H9 (cell line): ENCODE data around the gene OVOL3. TPM values are rescaled to one million over a fixed set of nuclear protein-coding genes. Genes with fewer than 3 reads are reported as not detected.

Experiments
- DNase-seq: peaks from one replicate; pipeline ENCODE4 v3.0.0-alpha.2; 2017
- H2AFZ ChIP-seq: one replicate; pipeline ENCODE4 v1.6.1; 2013; ENCODE audit warnings: mild to moderate bottlenecking, low read length, control low read depth, moderate library complexity
- H2AK5ac ChIP-seq: 2 replicates; pipeline ENCODE4 v1.6.1; 2013; ENCODE audit warnings: low read length, control low read depth, mixed read lengths; ENCODE audit not compliant: insufficient read length
- H2BK120ac ChIP-seq: one replicate; pipeline ENCODE4 v1.6.1; 2013; ENCODE audit warnings: low read depth, mild to moderate bottlenecking, low read length, control low read depth, inconsistent platforms; ENCODE audit not compliant: poor library complexity, severe bottlenecking
- H2BK12ac ChIP-seq: 2 replicates; pipeline ENCODE4 v1.6.1; 2013; ENCODE audit warnings: low read length, control low read depth, mixed read lengths, low read depth; ENCODE audit not compliant: insufficient read length
- H2BK15ac ChIP-seq: 2 replicates; pipeline ENCODE4 v1.6.1; 2013; ENCODE audit warnings: low read depth, low read length, control low read depth
- H2BK20ac ChIP-seq: one replicate; pipeline ENCODE4 v1.6.1; 2013; ENCODE audit warnings: low read depth, mild to moderate bottlenecking, low read length, control low read depth, inconsistent platforms; ENCODE audit not compliant: poor library complexity, severe bottlenecking
- H2BK5ac ChIP-seq: 2 replicates; pipeline ENCODE4 v1.6.1; 2013; ENCODE audit warnings: low read length, control low read depth, mixed read lengths; ENCODE audit not compliant: insufficient read length
- H3K14ac ChIP-seq: 2 replicates; pipeline ENCODE4 v1.6.1; 2013; ENCODE audit warnings: low read length, control low read depth; ENCODE audit not compliant: insufficient read depth
- H3K18ac ChIP-seq: 2 replicates; pipeline ENCODE4 v1.6.1; 2013; ENCODE audit warnings: low read depth, mild to moderate bottlenecking, mixed read lengths, low read length, control low read depth; ENCODE audit not compliant: insufficient read length
- H3K23ac ChIP-seq: 2 replicates; pipeline ENCODE4 v1.6.1; 2013; ENCODE audit warnings: low read length, control low read depth, mixed read lengths, low read depth; ENCODE audit not compliant: insufficient read length
- H3K23me2 ChIP-seq: 2 replicates; pipeline ENCODE4 v1.6.1; 2013; ENCODE audit warnings: low read depth, mild to moderate bottlenecking, mixed read lengths, low read length, control low read depth; ENCODE audit not compliant: insufficient read length, poor library complexity, severe bottlenecking
- H3K27ac ChIP-seq: 2 replicates; pipeline ENCODE4 v1.5.1; 2013; ENCODE audit warnings: low read length, control low read depth, mixed read lengths, low read depth; ENCODE audit not compliant: insufficient read length
- H3K27me3 ChIP-seq: 2 replicates; pipeline ENCODE4 v1.6.1; 2013; ENCODE audit warnings: low read length, control low read depth, inconsistent platforms; ENCODE audit not compliant: insufficient read depth
- H3K4ac ChIP-seq: 2 replicates; pipeline ENCODE4 v1.6.1; 2013; ENCODE audit warnings: low read depth, mild to moderate bottlenecking, control low read depth, inconsistent platforms, low read length, moderate library complexity
- H3K4me1 ChIP-seq: 2 replicates; pipeline ENCODE4 v1.6.1; 2013; ENCODE audit warnings: low read length, control low read depth, inconsistent platforms; ENCODE audit not compliant: insufficient read depth
- H3K4me2 ChIP-seq: 2 replicates; pipeline ENCODE4 v1.6.1; 2013; ENCODE audit warnings: low read length, control low read depth, mixed read lengths; ENCODE audit not compliant: insufficient read length, insufficient read depth
- H3K56ac ChIP-seq: 2 replicates; pipeline ENCODE4 v1.6.1; 2013; ENCODE audit warnings: low read depth, mild to moderate bottlenecking, mixed read lengths, low read length, control low read depth; ENCODE audit not compliant: insufficient read length
- H3K79me1 ChIP-seq: 2 replicates; pipeline ENCODE4 v1.6.1; 2013; ENCODE audit warnings: low read depth, mild to moderate bottlenecking, moderate library complexity, low read length, control low read depth, inconsistent platforms; ENCODE audit not compliant: insufficient read depth, poor library complexity, severe bottlenecking
- H3K79me2 ChIP-seq: 2 replicates; pipeline ENCODE4 v1.6.1; 2013; ENCODE audit warnings: low read length, control low read depth, inconsistent platforms; ENCODE audit not compliant: insufficient read depth
- H3K9ac ChIP-seq: 2 replicates; pipeline ENCODE4 v1.6.1; 2013; ENCODE audit warnings: low read length, control low read depth, mixed read lengths; ENCODE audit not compliant: insufficient read length; ENCODE audit errors: extremely low read depth
- H3K9me3 ChIP-seq: one replicate; pipeline ENCODE4 v1.6.1; 2013; ENCODE audit warnings: low read depth, low read length, inconsistent platforms; ENCODE audit not compliant: control insufficient read depth
- H3T11ph ChIP-seq: one replicate; pipeline ENCODE4 v1.6.1; 2013; ENCODE audit warnings: mild to moderate bottlenecking, low read length, control low read depth, inconsistent platforms
- H4K20me1 ChIP-seq: one replicate; pipeline ENCODE4 v1.6.1; 2013; ENCODE audit not compliant: control insufficient read depth, insufficient read length, insufficient read depth
- H4K5ac ChIP-seq: 2 replicates; pipeline ENCODE4 v1.6.1; 2013; ENCODE audit warnings: low read depth, mild to moderate bottlenecking, mixed read lengths, low read length, control low read depth; ENCODE audit not compliant: insufficient read length
- H4K8ac ChIP-seq: replicated peaks from 2 replicates; pipeline ENCODE4 v1.6.1; 2013; ENCODE audit warnings: low read length, control low read depth, mixed read lengths, low read depth; ENCODE audit not compliant: insufficient read length
- H4K91ac ChIP-seq: 2 replicates; pipeline ENCODE4 v1.6.1; 2013; ENCODE audit warnings: low read depth, mild to moderate bottlenecking, moderate library complexity, mixed read lengths, low read length, control low read depth; ENCODE audit not compliant: insufficient read length
- H3K27ac Mint-ChIP-seq, 3 experiments: 2 replicates in 2 of 3; 3 replicates in 1 of 3; pipeline ENCODE4 v1.8.0; 2020 to 2021; ENCODE audit warnings: mixed read lengths in 3 of 3, mild to moderate bottlenecking in 1 of 3, moderate library complexity in 1 of 3
- H3K27me3 Mint-ChIP-seq: 2 replicates; pipeline ENCODE4 v1.8.0; 2021; ENCODE audit warnings: low read depth, mild to moderate bottlenecking, moderate library complexity, mixed read lengths
- H3K36me3 Mint-ChIP-seq, 3 experiments: 2 replicates in 2 of 3; 3 replicates in 1 of 3; pipeline ENCODE4 v1.8.0; 2020 to 2021; ENCODE audit warnings: low read depth in 3 of 3, mixed read lengths in 3 of 3; ENCODE audit not compliant: insufficient read depth in 1 of 3
- H3K4me1 Mint-ChIP-seq, 2 experiments: 2 replicates each; pipeline ENCODE4 v1.8.0; 2020; ENCODE audit warnings: mixed read lengths in 2 of 2
- H3K4me3 Mint-ChIP-seq, 2 experiments: 2 replicates in 1 of 2; 3 replicates in 1 of 2; pipeline ENCODE4 v1.8.0; 2020 to 2021; ENCODE audit warnings: mild to moderate bottlenecking in 2 of 2, mixed read lengths in 2 of 2, moderate library complexity in 1 of 2
- H3K9me3 Mint-ChIP-seq, 2 experiments: 2 replicates in 1 of 2; 3 replicates in 1 of 2; pipeline ENCODE4 v1.8.0; 2020; ENCODE audit warnings: mild to moderate bottlenecking in 2 of 2, mixed read lengths in 2 of 2, moderate library complexity in 1 of 2
- CTCF ChIP-seq: fragments of 200-600 bp; sonication (generic); conservative IDR thresholded peaks from 3 replicates; pipeline ENCODE4 v1.8.0; 2021; ENCODE audit warnings: antibody characterized with exemption, mild to moderate bottlenecking
- WGBS: extraction: QIAGEN DNeasy Blood & Tissue Kit; methylation state at CpG from one replicate; pipeline ENCODE4 v1.1.7; 2013; ENCODE audit warnings: missing lambda C conversion rate, low lambda C conversion rate, mixed read lengths; ENCODE audit not compliant: insufficient read length; ENCODE audit errors: extremely low coverage; 5-methylcytosine and 5-hydroxymethylcytosine counted together
- total RNA-seq: library from RNA; stranded (reverse); gene quantifications from 2 replicates; pipeline ENCODE4 v1.2.1, GENCODE V29; 2021

The OVOL3 gene
- total RNA-seq, 1 experiment from 2014 or later: not detected

- Histone ChIP-seq H3K27ac (peak overlapping the region; percentile 12), H3K4me1 (peaks cover 5% of the 10 kb centered on the region; the same call in 1 of the 2 replicates), H3K79me2 (no peaks in the 10 kb centered on the region), H2BK20ac (no peak overlapping the region), H3K23me2 (no peaks in the 10 kb centered on the region), H2AK5ac (no peak overlapping the region), H3K4me2 (no peak overlapping the region), H3K18ac (peak overlapping the region; percentile 53), H3K14ac (peak overlapping the region; percentile 72; the same call in 1 of the 2 replicates), H3K27me3 (no peaks in the 10 kb centered on the region), H2BK5ac (no peak overlapping the region), H2BK15ac (no peak overlapping the region), H2BK12ac (no peak overlapping the region), H3K56ac (no peak overlapping the region), H3K23ac (no peak overlapping the region), H3K4ac (no peak overlapping the region), H3K79me1 (no peaks in the 10 kb centered on the region), H3K9ac (no peak overlapping the region), H2BK120ac (no peak overlapping the region), H4K8ac (no peak overlapping the region), H4K91ac (no peak overlapping the region), H3T11ph (no peak overlapping the region), H3K9me3 (no peaks in the 10 kb centered on the region), H4K5ac (no peak overlapping the region), H2AFZ (no peak overlapping the region), H4K20me1 (no peaks in the 10 kb centered on the region)
- no peak for TF ChIP-seq CTCF
- no peaks in the 10 kb centered on the region for H3K27me3 Mint-ChIP-seq
- no peaks in the 10 kb centered on the region; a peak in 2 of 5 replicates for H3K9me3 Mint-ChIP-seq
- WGBS: no CpG with 5 or more reads among the region's 7 CpGs
- peak; percentile 56 for DNase-seq
- H3K36me3 Mint-ChIP-seq: peaks cover 16 to 28% (median 20%) of the 10 kb centered on the region in 3 experiments; a peak in 6 of 7 replicates
- H3K27ac Mint-ChIP-seq: peak overlapping the region; percentile 90 to 97 (median 95)
- peaks cover 51 to 52% of the 10 kb centered on the region in 2 experiments for H3K4me1 Mint-ChIP-seq
- peak overlapping the region; percentile 45 to 71 for H3K4me3 Mint-ChIP-seq
These were observed 50.1 kb downstream of the OVOL3 start for GRCh38 chr19:36160821-36161596.

Other genes with a start within 250 kb of the OVOL3 start
- 29.9 and 36.9 TPM in 2 replicates for gene APLP1, start 242.6 kb upstream of the OVOL3 start, total RNA-seq
- 18.4 and 18.8 TPM in 2 replicates for gene NFKBID, start 210.6 kb upstream of the OVOL3 start, total RNA-seq
- 0.68 and 1.8 TPM in 2 replicates for gene HCST, start 208.6 kb upstream of the OVOL3 start, total RNA-seq
- not detected in 2 replicates for gene TYROBP, start 202.8 kb upstream of the OVOL3 start, total RNA-seq
- gene LRFN3, start 174.8 kb upstream of the OVOL3 start, total RNA-seq: 18.4 and 20.5 TPM in 2 replicates
- 14.7 and 16.0 TPM in 2 replicates for gene SDHAF1, start 116.0 kb upstream of the OVOL3 start, total RNA-seq
- 19.2 and 20.4 TPM in 2 replicates for gene SYNE4, start 102.3 kb upstream of the OVOL3 start, total RNA-seq
- 28.0 and 32.5 TPM in 2 replicates for gene ALKBH6, start 96.9 kb upstream of the OVOL3 start, total RNA-seq
- 19.7 and 20.9 TPM in 2 replicates for gene CLIP3, start 78.3 kb upstream of the OVOL3 start, total RNA-seq
- 5.1 and 5.4 TPM in 2 replicates for gene THAP8, start 56.9 kb upstream of the OVOL3 start, total RNA-seq
- 28.5 and 30.0 TPM in 2 replicates for gene WDR62, start 56.2 kb upstream of the OVOL3 start, total RNA-seq
- 145 and 146 TPM in 2 replicates for gene POLR2I, start 3.7 kb downstream of the OVOL3 start, total RNA-seq
- gene TBCB, start 4.3 kb downstream of the OVOL3 start, total RNA-seq: 203 and 216 TPM in 2 replicates
- gene CAPNS1, start 28.9 kb downstream of the OVOL3 start, total RNA-seq: 379 and 399 TPM in 2 replicates
- not detected in 2 replicates for gene COX7A1, start 41.3 kb downstream of the OVOL3 start, total RNA-seq
- gene ZNF565, start 103.5 kb downstream of the OVOL3 start, total RNA-seq: 4.8 and 5.3 TPM in 2 replicates
- 166 and 167 TPM in 2 replicates for gene ZNF146, start 104.0 kb downstream of the OVOL3 start, total RNA-seq